ENCODE measurements around the gene HOMER2. TPM values are rescaled to one million over a fixed set of nuclear protein-coding genes. Genes with fewer than 3 reads are reported as not detected.

The HOMER2 gene
- total and polyA plus RNA-seq, 2 donors (not counting 1 experiment from before 2014, with no cell fraction given): 1.1 to 9.9 TPM

DNA sequence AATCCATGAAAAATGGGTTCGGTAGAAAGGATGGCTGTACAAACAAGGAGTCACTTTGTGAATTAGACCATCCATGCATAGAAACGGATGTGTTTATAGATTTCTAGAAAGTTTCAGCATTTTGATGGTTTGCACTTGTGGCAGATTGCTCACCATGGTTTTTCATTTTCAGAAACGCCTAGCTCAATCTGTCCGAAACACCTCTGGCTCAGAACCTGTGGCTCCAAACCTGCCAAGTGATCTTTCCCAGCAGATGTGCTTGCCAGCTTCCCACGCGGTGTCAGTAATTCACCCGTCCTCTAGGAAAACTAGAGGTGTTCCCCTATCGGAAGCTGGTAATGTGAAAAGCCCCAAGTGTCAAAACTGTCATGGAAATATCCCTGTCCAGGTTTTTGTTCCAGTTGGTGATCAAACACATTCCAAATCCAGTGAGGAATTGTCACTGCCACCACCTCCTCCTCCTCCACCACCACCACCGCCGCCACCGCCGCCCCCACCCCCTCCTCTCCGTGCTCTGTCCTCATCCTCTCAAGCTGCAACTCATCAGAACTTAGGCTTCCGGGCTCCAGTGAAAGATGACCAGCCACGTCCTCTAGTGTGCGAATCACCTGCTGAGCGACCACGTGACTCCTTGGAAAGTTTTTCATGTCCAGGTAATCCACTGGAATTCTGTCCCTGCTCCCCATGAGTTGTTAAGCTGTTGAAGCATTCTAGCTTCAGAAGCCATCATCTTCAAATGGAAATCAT lies 121.9 kb downstream of the HOMER2 start:
- H3K36me3 ChIP-seq (ENCODE audit: control insufficient read depth, insufficient read depth, low read length): peaks cover 21% of the 10 kb centered on the region

DNA sequence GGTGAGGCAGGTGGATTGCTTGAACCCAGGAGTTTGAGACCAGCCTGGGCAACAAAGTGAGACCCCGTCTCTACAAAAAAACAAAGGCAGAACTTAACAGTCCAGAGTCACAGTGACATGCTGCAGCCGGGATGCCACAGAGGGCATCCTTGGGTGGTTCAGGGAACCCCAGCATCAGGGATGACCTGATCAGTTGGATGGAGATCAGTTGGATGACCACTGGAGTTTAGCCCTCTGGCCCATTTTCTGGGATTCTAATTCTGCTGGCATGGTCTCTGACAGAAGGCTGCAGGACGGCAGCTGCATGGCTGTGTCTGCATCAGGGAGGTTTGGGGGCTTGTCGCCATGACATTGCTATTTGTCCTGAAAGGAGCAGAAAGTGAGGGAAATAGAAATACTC lies 123.3 kb downstream of the HOMER2 start:
- no peak overlapping the region for H2AFZ ChIP-seq (ENCODE audit: low read length)
- H3K27ac ChIP-seq (ENCODE audit: insufficient read depth, low read length): no peak overlapping the region
- TF ChIP-seq, protein P1, sequence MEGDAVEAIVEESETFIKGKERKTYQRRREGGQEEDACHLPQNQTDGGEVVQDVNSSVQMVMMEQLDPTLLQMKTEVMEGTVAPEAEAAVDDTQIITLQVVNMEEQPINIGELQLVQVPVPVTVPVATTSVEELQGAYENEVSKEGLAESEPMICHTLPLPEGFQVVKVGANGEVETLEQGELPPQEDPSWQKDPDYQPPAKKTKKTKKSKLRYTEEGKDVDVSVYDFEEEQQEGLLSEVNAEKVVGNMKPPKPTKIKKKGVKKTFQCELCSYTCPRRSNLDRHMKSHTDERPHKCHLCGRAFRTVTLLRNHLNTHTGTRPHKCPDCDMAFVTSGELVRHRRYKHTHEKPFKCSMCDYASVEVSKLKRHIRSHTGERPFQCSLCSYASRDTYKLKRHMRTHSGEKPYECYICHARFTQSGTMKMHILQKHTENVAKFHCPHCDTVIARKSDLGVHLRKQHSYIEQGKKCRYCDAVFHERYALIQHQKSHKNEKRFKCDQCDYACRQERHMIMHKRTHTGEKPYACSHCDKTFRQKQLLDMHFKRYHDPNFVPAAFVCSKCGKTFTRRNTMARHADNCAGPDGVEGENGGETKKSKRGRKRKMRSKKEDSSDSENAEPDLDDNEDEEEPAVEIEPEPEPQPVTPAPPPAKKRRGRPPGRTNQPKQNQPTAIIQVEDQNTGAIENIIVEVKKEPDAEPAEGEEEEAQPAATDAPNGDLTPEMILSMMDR (conservative IDR thresholded peaks at IDR 0.05 in 1 of 2, IDR thresholded peaks at IDR 0.05 in 1 of 2; ENCODE audit: low read depth in 1 of 2, low read length in 2 of 2): no peak
- TF ChIP-seq EZH2 (IDR thresholded peaks at IDR 0.05; ENCODE audit: low read length, missing control alignments): no peak
- H3K27me3 ChIP-seq (ENCODE audit: control insufficient read depth, insufficient read depth, low read length): no peaks in the 10 kb centered on the region
- H3K9ac ChIP-seq (ENCODE audit: insufficient read depth, low read length): no peak overlapping the region
- peaks cover 17% of the 10 kb centered on the region for H3K36me3 ChIP-seq (ENCODE audit: control insufficient read depth, insufficient read depth, low read length)
- no peak overlapping the region for H3K4me2 ChIP-seq (ENCODE audit: extremely low read depth, insufficient read depth, low read length)
- DNase-seq (ENCODE audit: low read depth in 2 of 2): no peak
- no peaks in the 10 kb centered on the region for H3K79me2 ChIP-seq (ENCODE audit: control insufficient read depth, insufficient read depth, low read length)
- no peaks in the 10 kb centered on the region for H4K20me1 ChIP-seq (ENCODE audit: control insufficient read depth, extremely low read depth, insufficient read depth, low read length)
- no peak overlapping the region for H3K4me3 ChIP-seq (replicated peaks in 1 of 4; ENCODE audit: control extremely low read depth in 1 of 4, insufficient read depth in 1 of 4, low read depth in 3 of 4, low read length in 4 of 4)
- no peaks in the 10 kb centered on the region for H3K9me3 ChIP-seq (ENCODE audit: control insufficient read depth, insufficient read depth, low read depth, low read length)
- peaks cover 13% of the 10 kb centered on the region for H3K4me1 ChIP-seq (ENCODE audit: control insufficient read depth, extremely low read depth, insufficient read depth, low read length)

More for the DNA sequence above, 121.9 kb downstream of the HOMER2 start:
- TF ChIP-seq, protein P1 (conservative IDR thresholded peaks at IDR 0.05 in 1 of 2, IDR thresholded peaks at IDR 0.05 in 1 of 2; ENCODE audit: low read depth in 1 of 2, low read length in 2 of 2): no peak
- no peak for TF ChIP-seq EZH2 (IDR thresholded peaks at IDR 0.05; ENCODE audit: low read length, missing control alignments)
- Histone ChIP-seq H3K4me3 (replicated peaks in 1 of 4; ENCODE audit: control extremely low read depth in 1 of 4, insufficient read depth in 1 of 4, low read depth in 3 of 4, low read length in 4 of 4) (no peak overlapping the region), H3K27ac (ENCODE audit: insufficient read depth, low read length) (no peak overlapping the region), H3K9ac (ENCODE audit: insufficient read depth, low read length) (no peak overlapping the region), H3K79me2 (ENCODE audit: control insufficient read depth, insufficient read depth, low read length) (no peaks in the 10 kb centered on the region), H3K9me3 (ENCODE audit: control insufficient read depth, insufficient read depth, low read depth, low read length) (no peaks in the 10 kb centered on the region), H2AFZ (ENCODE audit: low read length) (no peak overlapping the region), H3K27me3 (ENCODE audit: control insufficient read depth, insufficient read depth, low read length) (no peaks in the 10 kb centered on the region), H3K4me2 (ENCODE audit: extremely low read depth, insufficient read depth, low read length) (no peak overlapping the region), H4K20me1 (ENCODE audit: control insufficient read depth, extremely low read depth, insufficient read depth, low read length) (no peaks in the 10 kb centered on the region), H3K4me1 (ENCODE audit: control insufficient read depth, extremely low read depth, insufficient read depth, low read length) (peaks cover 13% of the 10 kb centered on the region)
- no peak for DNase-seq (ENCODE audit: low read depth in 2 of 2)

DNA sequence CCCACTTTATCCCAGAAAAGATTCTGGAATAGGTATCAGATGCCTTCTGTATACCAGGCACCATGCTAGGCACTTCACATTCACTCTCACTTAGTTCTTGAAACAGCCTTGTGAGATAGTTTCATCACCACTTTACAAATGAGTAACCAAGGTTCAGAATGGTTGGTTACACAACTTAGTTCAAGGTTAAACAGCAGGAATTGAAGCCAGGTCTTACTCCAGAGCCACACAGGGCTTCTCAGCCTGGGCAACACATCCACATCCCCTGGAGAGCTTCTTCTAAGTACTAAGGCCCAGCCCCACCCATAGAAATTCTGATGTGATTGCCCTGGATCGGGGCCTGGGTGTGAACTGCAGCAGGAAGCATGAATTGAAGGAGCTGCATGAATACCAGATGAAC lies 124.4 kb downstream of the HOMER2 start:
- no peak for DNase-seq (ENCODE audit: low read depth in 2 of 2)

More for the DNA sequence above, 124.4 kb downstream of the HOMER2 start:
- Histone ChIP-seq H3K36me3 (ENCODE audit: control insufficient read depth, insufficient read depth, low read length) (peaks cover 13% of the 10 kb centered on the region), H3K27ac (ENCODE audit: insufficient read depth, low read length) (no peak overlapping the region), H4K20me1 (ENCODE audit: control insufficient read depth, extremely low read depth, insufficient read depth, low read length) (no peaks in the 10 kb centered on the region), H3K4me1 (ENCODE audit: control insufficient read depth, extremely low read depth, insufficient read depth, low read length) (peaks cover 9% of the 10 kb centered on the region), H3K27me3 (ENCODE audit: control insufficient read depth, insufficient read depth, low read length) (no peaks in the 10 kb centered on the region), H3K9ac (ENCODE audit: insufficient read depth, low read length) (no peak overlapping the region), H3K79me2 (ENCODE audit: control insufficient read depth, insufficient read depth, low read length) (no peaks in the 10 kb centered on the region), H3K4me2 (ENCODE audit: extremely low read depth, insufficient read depth, low read length) (no peak overlapping the region), H3K4me3 (replicated peaks in 1 of 4; ENCODE audit: control extremely low read depth in 1 of 4, insufficient read depth in 1 of 4, low read depth in 3 of 4, low read length in 4 of 4) (no peak overlapping the region), H3K9me3 (ENCODE audit: control insufficient read depth, insufficient read depth, low read depth, low read length) (no peaks in the 10 kb centered on the region), H2AFZ (ENCODE audit: low read length) (no peak overlapping the region)
- TF ChIP-seq, protein P1 (conservative IDR thresholded peaks at IDR 0.05 in 1 of 2, IDR thresholded peaks at IDR 0.05 in 1 of 2; ENCODE audit: low read depth in 1 of 2, low read length in 2 of 2): no peak
- no peak for TF ChIP-seq EZH2 (IDR thresholded peaks at IDR 0.05; ENCODE audit: low read length, missing control alignments)

All from fibroblast of lung (primary cell).